ENCODE measurements around the gene MMP25.

GRCh38 chr16:3062553-3062952, 16.2 kb downstream of the MMP25 start:
- TF ChIP-seq CTCF (conservative IDR thresholded peaks at IDR 0.05; ENCODE audit: low read length) (no peak), EZH2phosphoT487 (IDR thresholded peaks at IDR 0.05; ENCODE audit: borderline replicate concordance, low read depth, low read length) (no peak)

Measured in OCI-LY7 (cell line).